CD4-positive, CD25-positive, alpha-beta regulatory T cell (primary cell): ENCODE data around the gene ZBTB37. TPM values are rescaled to one million over a fixed set of nuclear protein-coding genes. Genes with fewer than 3 reads are reported as not detected.
A peak's percentile ranks its signal among the peaks of the same experiment; 100 is the strongest.

Experiments
- ATAC-seq, 2 donors: fragments of 150-1000 bp; cut with Tn5 transposase; one replicate each; pipeline ENCODE4 v1.10.0; 2021; ENCODE audit warnings: low read depth in 2 of 2, moderate number of reproducible peaks in 2 of 2, moderate library complexity in 1 of 2
- DNase-seq, 3 donors: peaks; one replicate each; pipeline versions ENCODE4 v3.0.0 to v3.0.0-alpha.2; 2012 to 2022; ENCODE audit warnings: mixed read lengths in 1 of 3
- H3K27ac ChIP-seq: one replicate; pipeline ENCODE4 v1.7.0; 2013; ENCODE audit warnings: mild to moderate bottlenecking, low read length; ENCODE audit not compliant: insufficient read depth, poor library complexity, severe bottlenecking
- H3K27me3 ChIP-seq: one replicate; pipeline ENCODE4 v1.7.0; 2013; ENCODE audit warnings: low read length; ENCODE audit not compliant: control insufficient read depth, insufficient read depth
- H3K36me3 ChIP-seq: one replicate; pipeline ENCODE4 v1.7.0; 2013; ENCODE audit warnings: mild to moderate bottlenecking, low read length, moderate library complexity; ENCODE audit not compliant: control insufficient read depth, insufficient read depth
- H3K4me1 ChIP-seq: 2 replicates; pipeline ENCODE4 v1.7.0; 2013; ENCODE audit warnings: mild to moderate bottlenecking, low read length; ENCODE audit not compliant: insufficient read depth, control insufficient read depth, poor library complexity, severe bottlenecking
- H3K4me3 ChIP-seq: one replicate; pipeline ENCODE4 v1.7.0; 2013; ENCODE audit warnings: low read depth, mild to moderate bottlenecking, low read length, moderate library complexity
- H3K9me3 ChIP-seq, 2 experiments: 1 replicate in 1 of 2; 2 replicates in 1 of 2; pipeline ENCODE4 v1.7.0; 2013; ENCODE audit warnings: low read length in 2 of 2, mild to moderate bottlenecking in 1 of 2, moderate library complexity in 1 of 2; ENCODE audit not compliant: control insufficient read depth in 2 of 2
- H3K27ac Mint-ChIP-seq, 3 donors: one replicate each; pipeline ENCODE4 v1.8.0; 2020 to 2022; ENCODE audit warnings: mild to moderate bottlenecking in 3 of 3, mixed read lengths in 3 of 3, moderate library complexity in 2 of 3
- H3K27me3 Mint-ChIP-seq: one replicate; pipeline ENCODE4 v1.8.0; 2022; ENCODE audit warnings: mild to moderate bottlenecking, mixed read lengths
- H3K36me3 Mint-ChIP-seq: one replicate; pipeline ENCODE4 v1.8.0; 2020; ENCODE audit warnings: mixed read lengths
- H3K4me1 Mint-ChIP-seq, 4 donors: one replicate each; pipeline ENCODE4 v1.8.0; 2020 to 2022; ENCODE audit warnings: mixed read lengths in 4 of 4, mild to moderate bottlenecking in 1 of 4
- H3K4me3 Mint-ChIP-seq, 4 donors: one replicate each; pipeline ENCODE4 v1.8.0; 2020 to 2022; ENCODE audit warnings: mild to moderate bottlenecking in 4 of 4, mixed read lengths in 4 of 4, moderate library complexity in 3 of 4
- H3K9me3 Mint-ChIP-seq, 7 donors: one replicate each; pipeline ENCODE4 v1.8.0; 2020 to 2022; ENCODE audit warnings: mixed read lengths in 7 of 7, mild to moderate bottlenecking in 3 of 7, moderate library complexity in 2 of 7
- polyA plus RNA-seq, 4 donors: library from polyadenylated mRNA; unstranded; fragments of 300-500 nt; fragmentation: Illumina TruSeq; gene quantifications; one replicate each; pipeline ENCODE4 v1.2.3, GENCODE V29; 2021
- total RNA-seq: library from RNA; stranded (reverse); gene quantifications from one replicate; pipeline ENCODE4 v1.2.3, GENCODE V29; 2022

Gene ZBTB37
- total and polyA plus RNA-seq, 5 donors from 2014 or later = 0.78 to 20.3 (median 1.1) TPM

GRCh38 chr1:173867141-173867752 is 933 bp upstream of the ZBTB37 start:
- H3K27me3 ChIP-seq = no peaks in the 10 kb centered on the region
- peaks cover 26 to 80% (median 63%) of the 10 kb centered on the region in 4 donors for H3K4me1 Mint-ChIP-seq
- no peaks in the 10 kb centered on the region for H3K9me3 Mint-ChIP-seq
- ATAC-seq (no peak), DNase-seq (peak in 1 of 3 donors; percentile 41)
- peaks cover 73% of the 10 kb centered on the region for H3K4me1 ChIP-seq
- H3K4me3 ChIP-seq = peak overlapping the region; percentile 94
- peaks cover 39% of the 10 kb centered on the region for H3K36me3 ChIP-seq
- H3K27me3 Mint-ChIP-seq = peaks cover 8% of the 10 kb centered on the region
- H3K4me3 Mint-ChIP-seq = peak overlapping the region; percentile 90 to 99 (median 94)
- H3K36me3 Mint-ChIP-seq = peaks cover 39% of the 10 kb centered on the region
- H3K9me3 ChIP-seq = no peaks in the 10 kb centered on the region
- peak overlapping the region; percentile 98 for H3K27ac ChIP-seq
- peak overlapping the region; percentile 95 to 97 (median 97) for H3K27ac Mint-ChIP-seq

GRCh38 chr1:173867753-173868265 is 371 bp upstream of the ZBTB37 start, which contains the start of gene GAS5:
Gene GAS5, minus strand, starts transcription at chr1:173867989.
- peaks cover 39% of the 10 kb centered on the region for H3K36me3 Mint-ChIP-seq
- H3K4me1 Mint-ChIP-seq = peaks cover 26 to 79% (median 62%) of the 10 kb centered on the region in 4 donors
- peaks cover 8% of the 10 kb centered on the region for H3K27me3 Mint-ChIP-seq
- DNase-seq (peak; percentile 97 to 100 (median 99)), ATAC-seq (peak; percentile 79 to 83)
- no peaks in the 10 kb centered on the region for H3K9me3 Mint-ChIP-seq
- H3K27me3 ChIP-seq = no peaks in the 10 kb centered on the region
- peaks cover 37% of the 10 kb centered on the region for H3K36me3 ChIP-seq
- no peaks in the 10 kb centered on the region for H3K9me3 ChIP-seq
- peak within 1 kb of the TSS; percentile 90 to 99 (median 94) for H3K4me3 Mint-ChIP-seq
- peak within 1 kb of the TSS; percentile 94 for H3K4me3 ChIP-seq
- peak within 1 kb of the TSS; percentile 95 to 97 (median 97) for H3K27ac Mint-ChIP-seq
- H3K27ac ChIP-seq = peak within 1 kb of the TSS; percentile 98
- peaks cover 76% of the 10 kb centered on the region for H3K4me1 ChIP-seq

- H3K36me3 Mint-ChIP-seq = peaks cover 38% of the 10 kb centered on the region
These were observed 810 bp downstream of the ZBTB37 start for GRCh38 chr1:173869021-173869359.

GRCh38 chr1:173870252-173871075 is 2.3 kb downstream of the ZBTB37 start:
- H3K9me3 ChIP-seq = no peaks in the 10 kb centered on the region
- Mint-ChIP-seq H3K36me3 (peaks cover 32% of the 10 kb centered on the region), H3K4me1 (peaks cover 22 to 70% (median 50%) of the 10 kb centered on the region in 4 donors), H3K27me3 (peaks cover 8% of the 10 kb centered on the region), H3K9me3 (no peaks in the 10 kb centered on the region), H3K27ac (peak overlapping the region; percentile 94 to 97 (median 95)), H3K4me3 (peak overlapping the region; percentile 70 to 94 (median 88))
- H3K27ac ChIP-seq = peak overlapping the region; percentile 98
- no peak for ATAC-seq
- H3K36me3 ChIP-seq = peaks cover 24% of the 10 kb centered on the region
- no peaks in the 10 kb centered on the region for H3K27me3 ChIP-seq
- H3K4me3 ChIP-seq = peak overlapping the region; percentile 83
- peaks cover 63% of the 10 kb centered on the region for H3K4me1 ChIP-seq
- DNase-seq = peak; percentile 20 to 79 (median 53)

More at GRCh38 chr1:173869021-173869359, 810 bp downstream of the ZBTB37 start:
- peaks cover 32% of the 10 kb centered on the region for H3K36me3 ChIP-seq
- Mint-ChIP-seq H3K27me3 (peaks cover 8% of the 10 kb centered on the region), H3K4me1 (peaks cover 26 to 79% (median 63%) of the 10 kb centered on the region in 4 donors), H3K9me3 (no peaks in the 10 kb centered on the region), H3K27ac (peak overlapping the region; percentile 68 to 97 (median 91)), H3K4me3 (peak overlapping the region; percentile 90 to 99 (median 94))
- peak overlapping the region; percentile 98 for H3K27ac ChIP-seq
- no peak for DNase-seq
- H3K4me3 ChIP-seq = peak overlapping the region; percentile 83
- H3K4me1 ChIP-seq = peaks cover 76% of the 10 kb centered on the region
- no peaks in the 10 kb centered on the region for H3K9me3 ChIP-seq
- no peak for ATAC-seq
- no peaks in the 10 kb centered on the region for H3K27me3 ChIP-seq

- peaks cover 8% of the 10 kb centered on the region for H3K27me3 Mint-ChIP-seq
- Histone ChIP-seq H3K4me1 (peaks cover 57% of the 10 kb centered on the region), H3K36me3 (peaks cover 23% of the 10 kb centered on the region), H3K27me3 (no peaks in the 10 kb centered on the region), H3K27ac (peak overlapping the region; percentile 98), H3K4me3 (peak overlapping the region; percentile 83), H3K9me3 (no peaks in the 10 kb centered on the region)
- peaks cover 31% of the 10 kb centered on the region for H3K36me3 Mint-ChIP-seq
- H3K27ac Mint-ChIP-seq = peak overlapping the region; percentile 94 to 97 (median 95)
- no peaks in the 10 kb centered on the region for H3K9me3 Mint-ChIP-seq
- DNase-seq (no peak), ATAC-seq (no peak)
- peaks cover 24 to 67% (median 44%) of the 10 kb centered on the region in 4 donors for H3K4me1 Mint-ChIP-seq
- H3K4me3 Mint-ChIP-seq = peak overlapping the region; percentile 70 to 94 (median 88)
These were observed 2.9 kb downstream of the ZBTB37 start for GRCh38 chr1:173871091-173871490.

GRCh38 chr1:173871500-173871899 is 3.3 kb downstream of the ZBTB37 start:
- peaks cover 29% of the 10 kb centered on the region for H3K36me3 Mint-ChIP-seq

GRCh38 chr1:173876732-173877131 is 8.6 kb downstream of the ZBTB37 start:
- no peak overlapping the region for H3K4me3 Mint-ChIP-seq
- peaks cover 37% of the 10 kb centered on the region for H3K36me3 Mint-ChIP-seq
- peaks cover 12% of the 10 kb centered on the region for H3K4me1 ChIP-seq
- DNase-seq (no peak), ATAC-seq (no peak)
- H3K36me3 ChIP-seq = peaks cover 46% of the 10 kb centered on the region
- H3K27me3 Mint-ChIP-seq = no peaks in the 10 kb centered on the region
- no peak overlapping the region for H3K27ac ChIP-seq
- no peak overlapping the region for H3K27ac Mint-ChIP-seq
- H3K9me3 Mint-ChIP-seq = no peaks in the 10 kb centered on the region
- H3K27me3 ChIP-seq = no peaks in the 10 kb centered on the region
- no peak overlapping the region for H3K4me3 ChIP-seq
- H3K9me3 ChIP-seq = no peaks in the 10 kb centered on the region
- H3K4me1 Mint-ChIP-seq = peaks cover 6 to 22% (median 15%) of the 10 kb centered on the region in 4 donors

More at GRCh38 chr1:173871500-173871899, 3.3 kb downstream of the ZBTB37 start:
- Mint-ChIP-seq H3K4me1 (peaks cover 23 to 63% (median 40%) of the 10 kb centered on the region in 4 donors), H3K27ac (peak overlapping the region; percentile 94 to 97 (median 95)), H3K4me3 (peak overlapping the region; percentile 24 to 94 (median 82)), H3K9me3 (no peaks in the 10 kb centered on the region), H3K27me3 (peaks cover 7% of the 10 kb centered on the region)
- Histone ChIP-seq H3K27ac (peak overlapping the region; percentile 98), H3K4me1 (peaks cover 53% of the 10 kb centered on the region), H3K4me3 (peak overlapping the region; percentile 83), H3K27me3 (no peaks in the 10 kb centered on the region), H3K9me3 (no peaks in the 10 kb centered on the region), H3K36me3 (peaks cover 25% of the 10 kb centered on the region)
- ATAC-seq = no peak
- DNase-seq = no peak
